ENCODE results near the gene ARAP1. TPM values are rescaled to one million over a fixed set of nuclear protein-coding genes. Genes with fewer than 3 reads are reported as not detected.
A peak's percentile ranks its signal among the peaks of the same experiment; 100 is the strongest.

Gene ARAP1
- total RNA-seq, 8 experiments from 2014 or later, result 8.7 to 64.6 (median 28.4) TPM

DNA sequence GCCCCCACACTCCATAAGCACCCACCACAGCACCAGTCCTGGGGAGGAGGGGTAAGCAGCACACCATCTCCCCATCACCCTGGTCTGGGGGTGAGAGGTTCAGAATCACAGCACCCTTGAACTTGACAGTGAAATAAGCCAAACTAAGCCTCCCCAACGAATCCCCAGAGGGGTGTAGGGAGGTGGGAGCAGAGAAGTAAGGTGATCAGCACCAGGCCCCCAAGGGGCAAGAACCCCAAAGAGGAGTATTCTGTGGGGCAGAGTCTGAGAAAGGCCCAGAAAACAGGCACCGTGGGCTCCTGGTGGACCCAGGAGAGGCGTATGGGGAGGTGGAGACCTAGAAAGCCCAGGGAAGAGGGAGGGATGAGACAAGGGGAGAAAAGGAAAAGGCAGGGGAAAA lies 30.9 kb downstream of the ARAP1 start:
- ATAC-seq (replicated peaks in 6 of 8), result no peak
- Histone ChIP-seq H3K27ac (peak overlapping the region in 1 of 2 donors; percentile 78), H3K4me1 (replicated peaks in 1 of 2) (peaks cover 39 to 58% of the 10 kb centered on the region in 2 donors), H3K4me3 (peak overlapping the region in 4 of 5 donors; percentile 6 to 37 (median 21))
- in situ Hi-C loops (cut with MboI; ENCODE audit: low pct_unique_long_range_greater_than_20kb in 2 of 9, low sequenced_read_pairs in 9 of 9, unreplicated experiment in 9 of 9), result loop anchor here in 1 of 9 experiments (10.0 kb wide), 1 partner anchor 74 kb away; the partner anchor contains the start of gene STARD10
- WGBS, 10 experiments, result 19 to 100% (median 80%) methylated on average over 1 to 2 of the region's 3 CpGs; no CpG with 5 or more reads in 3 of the 10 experiments

DNA sequence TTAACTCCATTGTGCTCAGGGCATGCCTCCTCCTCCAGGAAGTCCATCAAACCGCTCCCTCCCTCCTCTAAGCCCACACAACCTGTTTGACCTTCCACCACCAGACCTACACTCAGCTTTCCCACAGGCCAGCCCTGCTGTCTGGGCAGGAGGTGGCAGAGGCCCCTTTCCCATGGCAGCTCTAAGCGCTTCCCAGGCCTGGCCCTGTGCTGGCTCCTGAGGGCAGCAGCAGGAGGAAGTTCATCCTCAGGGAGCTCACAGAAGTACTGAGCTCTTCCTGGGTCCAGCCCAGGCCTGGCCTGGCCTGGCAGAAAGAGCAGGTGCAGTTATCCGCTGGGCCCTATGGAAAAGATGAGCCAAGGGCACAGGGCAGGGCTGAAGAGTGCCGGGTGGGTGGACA lies 31.4 kb downstream of the ARAP1 start:
- WGBS, 10 experiments, result 0 to 100% (median 100%) methylated on average over 1 to 3 of the region's 4 CpGs; no CpG with 5 or more reads in 4 of the 10 experiments
- ATAC-seq (replicated peaks in 6 of 8), result no peak
- in situ Hi-C loops (cut with MboI; ENCODE audit: low pct_unique_long_range_greater_than_20kb in 2 of 9, low sequenced_read_pairs in 9 of 9, unreplicated experiment in 9 of 9), result loop anchor here in 1 of 9 experiments (10.0 kb wide), 1 partner anchor 74 kb away; the partner anchor contains the start of gene STARD10
- Histone ChIP-seq H3K4me1 (replicated peaks in 1 of 2) (peaks cover 44 to 62% of the 10 kb centered on the region in 2 donors), H3K27ac (no peak overlapping the region), H3K4me3 (peak overlapping the region in 1 of 5 donors; percentile 37)

- 46 to 100% (median 80%) methylated on average over 1 to 3 of the region's 3 CpGs; no CpG with 5 or more reads in 5 of the 10 experiments for WGBS, 10 experiments
- no peak for ATAC-seq (replicated peaks in 6 of 8)
- in situ Hi-C loops (cut with MboI; ENCODE audit: low pct_unique_long_range_greater_than_20kb in 2 of 9, low sequenced_read_pairs in 9 of 9, unreplicated experiment in 9 of 9), result loop anchor here in 1 of 9 experiments (10.0 kb wide), 1 partner anchor 75 kb away; the partner anchor contains the start of gene STARD10
- Histone ChIP-seq H3K27ac (no peak overlapping the region), H3K4me3 (no peak overlapping the region), H3K4me1 (replicated peaks in 1 of 2) (peaks cover 46 to 58% of the 10 kb centered on the region in 2 donors)
These were observed 32.2 kb downstream of the ARAP1 start for GRCh38 chr11:72720047-72720446.

GRCh38 chr11:72719551-72719950 lies 32.7 kb downstream of the ARAP1 start:
- H3K4me3 ChIP-seq, result no peak overlapping the region
- no peak overlapping the region for H3K27ac ChIP-seq
- peaks cover 46 to 58% of the 10 kb centered on the region in 2 donors for H3K4me1 ChIP-seq (replicated peaks in 1 of 2)
- WGBS, 10 experiments, result 20 to 100% (median 97%) methylated on average over 1 to 4 of the region's 4 CpGs; no CpG with 5 or more reads in 4 of the 10 experiments
- ATAC-seq (replicated peaks in 6 of 8), result no peak
- in situ Hi-C loops (cut with MboI; ENCODE audit: low pct_unique_long_range_greater_than_20kb in 2 of 9, low sequenced_read_pairs in 9 of 9, unreplicated experiment in 9 of 9), result no loop called here

DNA sequence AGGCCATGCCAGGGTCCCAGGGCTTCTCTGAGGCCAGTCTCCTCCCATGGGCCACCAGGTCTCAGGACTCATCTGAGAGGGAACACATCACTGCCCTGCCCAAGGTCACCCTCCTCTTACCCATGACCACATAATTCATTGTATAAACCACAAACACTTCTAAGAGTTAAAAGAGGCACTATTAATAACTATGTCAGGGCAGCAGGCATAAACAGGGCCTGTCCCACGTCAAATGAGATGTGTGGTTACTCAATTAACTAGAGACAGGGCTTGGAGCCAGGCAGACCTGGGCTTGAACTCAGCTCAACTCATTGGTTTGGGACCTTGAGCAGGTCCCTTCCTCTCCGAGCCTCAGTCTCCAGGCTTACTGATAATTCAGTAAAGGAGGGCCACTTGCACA lies 33.1 kb downstream of the ARAP1 start:
- in situ Hi-C loops (cut with MboI; ENCODE audit: low pct_unique_long_range_greater_than_20kb in 2 of 9, low sequenced_read_pairs in 9 of 9, unreplicated experiment in 9 of 9), result no loop called here
- ATAC-seq (replicated peaks in 6 of 8), result peak in 1 of 8 experiments; percentile 0
- Histone ChIP-seq H3K4me1 (replicated peaks in 1 of 2) (peaks cover 46 to 58% of the 10 kb centered on the region in 2 donors), H3K27ac (no peak overlapping the region), H3K4me3 (no peak overlapping the region)
- WGBS, 10 experiments, result 67 to 80% (median 80%) methylated on average over 1 of the region's 2 CpGs; no CpG with 5 or more reads in 7 of the 10 experiments

DNA sequence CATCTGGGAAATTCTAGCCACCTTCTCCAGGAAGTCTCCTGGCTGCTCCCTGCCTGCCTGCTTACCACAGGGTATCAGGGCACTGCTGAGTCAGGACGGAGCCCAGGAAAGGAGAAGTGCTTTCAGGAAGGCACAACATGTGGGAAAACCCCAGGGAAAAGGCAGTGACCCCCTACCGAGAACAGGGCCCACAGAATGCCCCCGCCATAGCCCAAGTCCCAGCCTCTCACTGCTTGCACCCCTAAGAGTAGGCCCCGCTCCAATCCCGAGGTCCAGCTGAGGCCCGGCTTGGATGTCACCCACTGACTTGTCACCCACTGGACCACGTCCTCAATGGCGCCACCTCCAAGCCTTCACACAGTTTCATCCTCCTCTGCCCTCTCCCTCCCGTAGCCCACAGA lies 34.1 kb downstream of the ARAP1 start:
- no peak for ATAC-seq (replicated peaks in 6 of 8)
- H3K4me1 ChIP-seq (replicated peaks in 1 of 2), result peaks cover 47 to 61% of the 10 kb centered on the region in 2 donors
- H3K4me3 ChIP-seq, result no peak overlapping the region
- in situ Hi-C loops (cut with MboI; ENCODE audit: low pct_unique_long_range_greater_than_20kb in 2 of 9, low sequenced_read_pairs in 9 of 9, unreplicated experiment in 9 of 9), result no loop called here
- 70 to 90% (median 83%) methylated on average over 1 to 4 of the region's 9 CpGs; no CpG with 5 or more reads in 5 of the 10 experiments for WGBS, 10 experiments
- no peak overlapping the region for H3K27ac ChIP-seq

DNA sequence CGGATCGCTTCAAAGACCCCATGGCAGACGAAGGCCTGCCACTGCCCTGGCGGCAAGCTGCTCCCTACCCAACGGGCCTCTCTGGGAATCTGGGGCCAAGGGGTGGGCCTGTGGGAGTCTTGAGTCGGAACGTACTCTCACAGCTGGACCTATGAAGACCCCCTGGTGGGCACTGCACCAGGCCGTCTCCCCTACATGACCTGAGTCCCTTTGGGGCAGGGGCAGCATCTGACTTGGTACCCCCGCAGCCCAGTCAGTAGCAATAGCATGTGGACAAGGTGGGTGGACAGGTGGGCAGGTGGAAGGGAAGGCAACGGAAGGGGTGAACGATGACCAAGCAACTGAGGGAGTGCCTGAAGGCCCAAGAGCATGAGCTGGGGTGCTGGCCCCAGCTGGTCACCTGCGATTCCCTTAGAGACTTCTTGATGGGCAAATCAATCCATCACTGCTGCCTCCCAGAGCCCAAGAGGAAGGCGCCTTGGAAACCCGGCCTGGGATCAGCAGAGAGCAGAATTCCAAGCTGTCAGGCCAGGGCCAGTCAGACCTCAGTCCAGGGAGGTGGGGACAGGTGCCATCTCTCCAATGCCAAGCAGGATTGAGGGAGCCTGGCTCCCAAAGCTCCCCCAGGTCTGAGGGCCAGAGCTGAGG lies 35.3 kb downstream of the ARAP1 start:
- peak overlapping the region in 1 of 2 donors; percentile 0 for H3K27ac ChIP-seq
- in situ Hi-C loops (cut with MboI; ENCODE audit: low pct_unique_long_range_greater_than_20kb in 2 of 9, low sequenced_read_pairs in 9 of 9, unreplicated experiment in 9 of 9), result no loop called here

DNA sequence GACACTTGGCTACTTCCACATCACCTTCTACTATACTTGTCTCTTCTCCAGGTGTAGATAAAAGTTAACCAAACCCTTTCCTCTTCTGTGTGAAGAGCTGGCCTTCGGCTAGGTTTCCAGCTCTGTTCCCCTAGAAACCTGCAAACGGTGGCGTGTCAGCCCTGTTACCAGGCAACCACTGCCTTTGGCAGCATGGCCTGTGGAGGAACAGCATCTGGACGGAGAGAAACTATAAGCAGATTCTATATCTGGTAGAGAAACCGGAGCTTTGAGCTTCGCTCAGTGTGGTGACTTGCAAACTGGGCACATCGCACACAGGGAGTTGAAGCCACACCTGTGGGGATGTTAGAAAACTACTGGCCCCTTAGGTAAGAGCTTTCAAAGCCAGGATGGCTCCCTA lies 35.9 kb downstream of the ARAP1 start:
- peak in 5 of 8 experiments; percentile 12 to 66 (median 34) for ATAC-seq (replicated peaks in 6 of 8)
- in situ Hi-C loops (cut with MboI; ENCODE audit: low pct_unique_long_range_greater_than_20kb in 2 of 9, low sequenced_read_pairs in 9 of 9, unreplicated experiment in 9 of 9), result no loop called here
- peaks cover 44 to 60% of the 10 kb centered on the region in 2 donors for H3K4me1 ChIP-seq (replicated peaks in 1 of 2)
- H3K4me3 ChIP-seq, result no peak overlapping the region
- H3K27ac ChIP-seq, result peak overlapping the region in 1 of 2 donors; percentile 0
- 35 to 86% (median 61%) methylated on average over 1 to 6 of the region's 7 CpGs; no CpG with 5 or more reads in 6 of the 10 experiments for WGBS, 10 experiments

More for the DNA sequence above, 35.3 kb downstream of the ARAP1 start:
- no peak overlapping the region for H3K4me3 ChIP-seq
- WGBS, 10 experiments, result 60 to 100% (median 96%) methylated on average over 1 to 6 of the region's 14 CpGs; no CpG with 5 or more reads in 5 of the 10 experiments
- peaks cover 50 to 63% of the 10 kb centered on the region in 2 donors for H3K4me1 ChIP-seq (replicated peaks in 1 of 2)
- ATAC-seq (replicated peaks in 6 of 8), result no peak

DNA sequence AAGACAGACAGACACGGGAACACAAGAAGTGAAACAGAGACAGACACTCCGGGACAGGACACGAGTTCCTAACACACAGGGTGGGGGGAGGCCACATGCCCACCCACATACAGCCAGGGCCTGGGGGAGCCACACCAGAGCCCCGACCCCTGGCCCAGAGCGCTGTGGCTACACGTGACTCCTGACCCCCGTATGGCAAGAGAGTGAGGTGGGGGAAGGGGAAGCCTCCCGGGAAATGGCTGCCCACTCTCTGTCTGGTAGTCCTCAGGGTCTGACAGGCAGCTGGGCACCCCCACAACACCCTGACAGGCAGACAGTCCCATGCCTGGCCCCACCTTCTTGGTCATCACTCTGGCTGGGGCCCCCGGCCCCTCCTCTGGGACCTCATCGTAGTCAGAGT lies 39.4 kb downstream of the ARAP1 start:
- 21 to 100% (median 100%) methylated on average over 1 to 3 of the region's 10 CpGs; no CpG with 5 or more reads in 7 of the 10 experiments for WGBS, 10 experiments
- peak overlapping the region in 1 of 2 donors; percentile 11 for H3K27ac ChIP-seq
- ATAC-seq (replicated peaks in 6 of 8), result peak in 4 of 8 experiments; percentile 4 to 10 (median 8)

GRCh38 chr11:72712168-72712751 lies 39.9 kb downstream of the ARAP1 start:
- peak overlapping the region in 1 of 2 donors; percentile 11 for H3K27ac ChIP-seq
- no peak overlapping the region for H3K4me3 ChIP-seq
- peak in 7 of 8 experiments; percentile 63 to 84 (median 79) for ATAC-seq (replicated peaks in 6 of 8)
- in situ Hi-C loops (cut with MboI; ENCODE audit: low pct_unique_long_range_greater_than_20kb in 2 of 9, low sequenced_read_pairs in 9 of 9, unreplicated experiment in 9 of 9), result no loop called here
- H3K4me1 ChIP-seq (replicated peaks in 1 of 2), result peaks cover 30 to 33% of the 10 kb centered on the region in 2 donors
- WGBS, 10 experiments, result 0 to 40% methylated on average over 1 of the region's 26 CpGs; no CpG with 5 or more reads in 8 of the 10 experiments

More for the DNA sequence above, 39.4 kb downstream of the ARAP1 start:
- Histone ChIP-seq H3K4me1 (replicated peaks in 1 of 2) (peaks cover 33 to 37% of the 10 kb centered on the region in 2 donors), H3K4me3 (no peak overlapping the region)
- in situ Hi-C loops (cut with MboI; ENCODE audit: low pct_unique_long_range_greater_than_20kb in 2 of 9, low sequenced_read_pairs in 9 of 9, unreplicated experiment in 9 of 9), result no loop called here

DNA sequence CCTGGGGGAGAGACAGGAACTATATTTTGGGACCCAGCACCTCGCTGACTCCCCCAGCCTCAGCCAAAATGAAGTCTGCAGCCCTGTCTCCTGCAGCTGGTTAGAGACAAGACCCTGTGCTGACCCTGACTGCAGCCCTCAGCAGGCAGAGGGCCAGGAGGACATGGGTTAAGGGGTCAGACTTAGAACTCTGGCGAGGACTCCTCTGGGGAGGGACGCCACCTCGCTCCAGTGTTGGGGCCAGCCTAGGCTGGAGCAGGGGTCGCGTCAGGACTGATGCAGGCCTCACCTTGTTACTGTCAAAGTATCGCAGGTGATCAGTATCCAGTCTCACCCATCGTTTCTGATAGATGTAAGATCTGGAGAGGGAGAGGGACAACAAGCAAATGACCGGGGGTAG lies 41.1 kb downstream of the ARAP1 start:
- Histone ChIP-seq H3K27ac (no peak overlapping the region), H3K4me3 (no peak overlapping the region), H3K4me1 (replicated peaks in 1 of 2) (peaks cover 21 to 26% of the 10 kb centered on the region in 2 donors)
- ATAC-seq (replicated peaks in 6 of 8), result no peak
- in situ Hi-C loops (cut with MboI; ENCODE audit: low pct_unique_long_range_greater_than_20kb in 2 of 9, low sequenced_read_pairs in 9 of 9, unreplicated experiment in 9 of 9), result no loop called here
- WGBS, 10 experiments, result 80 to 100% (median 92%) methylated on average over 2 to 6 of the region's 9 CpGs; no CpG with 5 or more reads in 5 of the 10 experiments

DNA sequence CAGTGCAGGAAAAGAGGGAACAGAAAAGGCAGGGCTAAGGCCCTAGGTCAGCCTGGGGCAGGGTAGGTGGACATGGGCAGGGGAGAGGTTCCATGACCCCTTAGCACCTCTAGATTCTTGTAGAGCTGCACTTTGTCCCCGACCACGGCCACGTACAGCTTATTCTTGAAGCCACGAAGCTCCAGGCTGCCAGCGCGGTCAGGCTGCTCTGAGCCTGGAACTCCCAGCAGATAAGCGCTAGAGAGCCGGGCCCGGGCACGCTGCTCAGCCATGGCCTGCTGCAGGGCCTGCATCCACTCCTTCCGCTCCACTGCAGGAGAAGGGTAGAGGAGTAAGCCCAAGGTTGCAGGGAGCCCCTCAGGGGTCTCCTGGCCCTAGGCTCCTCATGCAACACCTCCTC lies 41.9 kb downstream of the ARAP1 start:
- WGBS, 10 experiments, result 80 to 100% (median 94%) methylated on average over 1 to 7 of the region's 11 CpGs; no CpG with 5 or more reads in 6 of the 10 experiments
- no peak for ATAC-seq (replicated peaks in 6 of 8)
- H3K4me1 ChIP-seq (replicated peaks in 1 of 2), result peaks cover 16 to 24% of the 10 kb centered on the region in 2 donors
- in situ Hi-C loops (cut with MboI; ENCODE audit: low pct_unique_long_range_greater_than_20kb in 2 of 9, low sequenced_read_pairs in 9 of 9, unreplicated experiment in 9 of 9), result no loop called here
- no peak overlapping the region for H3K4me3 ChIP-seq
- no peak overlapping the region for H3K27ac ChIP-seq

Data from motor neuron (in vitro differentiated cells).